Measurements from ENCODE around the gene ZNF205.

The ZNF205 gene

GRCh38 chr16:3112058-3112880, at the start of gene ZNF205 (continued):
- TF ChIP-seq ZFP69B (tag by site-specific recombination; IDR thresholded peaks at IDR 0.05) (0 out of 2 replicates have a peak, but pooled peaks have one; percentile 36), GFI1B (tag by site-specific recombination; IDR thresholded peaks at IDR 0.05) (no peak), ZNF792 (tag by site-specific recombination; IDR thresholded peaks at IDR 0.05) (no peak), ZNF585B (tag by site-specific recombination; IDR thresholded peaks at IDR 0.05) (no peak), HOXD13 (CRISPR knock-in tag; IDR thresholded peaks at IDR 0.05; ENCODE audit: borderline replicate concordance) (no peak), ZBTB21 (tag by site-specific recombination; IDR thresholded peaks at IDR 0.05) (peak; percentile 17; the same call in 1 of the 2 replicates), ZNF140 (tag by site-specific recombination; IDR thresholded peaks at IDR 0.05) (no peak), PRDM4 (tag by site-specific recombination; IDR thresholded peaks at IDR 0.05) (peak; percentile 50; the same call in 1 of the 2 replicates), ZNF133 (tag by site-specific recombination; IDR thresholded peaks at IDR 0.05) (no peak), ZNF623 (tag by site-specific recombination; IDR thresholded peaks at IDR 0.05) (no peak), ATF2 (tag by site-specific recombination; IDR thresholded peaks at IDR 0.05; ENCODE audit: low read depth) (no peak), ZNF629 (tag by site-specific recombination; IDR thresholded peaks at IDR 0.05) (peak; percentile 68), ZNF341 (tag by site-specific recombination; IDR thresholded peaks at IDR 0.05; ENCODE audit: low read depth) (peak; percentile 43), ZNF423 (tag by site-specific recombination; IDR thresholded peaks at IDR 0.05) (no peak), ZNF280D (tag by site-specific recombination; IDR thresholded peaks at IDR 0.05) (no peak), ZNF2 (tag by site-specific recombination; IDR thresholded peaks at IDR 0.05) (peak; percentile 76; the same call in 1 of the 2 replicates), ZNF324 (tag by site-specific recombination; IDR thresholded peaks at IDR 0.05) (0 out of 2 replicates have a peak, but pooled peaks have one; percentile 66), REPIN1 (tag by site-specific recombination; IDR thresholded peaks at IDR 0.05; ENCODE audit: low read depth) (no peak), ZNF37A (tag by site-specific recombination; IDR thresholded peaks at IDR 0.05) (no peak), KLF1 (tag by site-specific recombination; IDR thresholded peaks at IDR 0.05) (peak; percentile 62), ZNF239 (tag by site-specific recombination; IDR thresholded peaks at IDR 0.05) (no peak), ZNF214 (tag by site-specific recombination; IDR thresholded peaks at IDR 0.05; ENCODE audit: borderline replicate concordance) (no peak), ZNF658 (tag by site-specific recombination; IDR thresholded peaks at IDR 0.05) (no peak), ZBTB48 (tag by site-specific recombination; IDR thresholded peaks at IDR 0.05) (no peak), ZBTB7A (tag by site-specific recombination; IDR thresholded peaks at IDR 0.05; ENCODE audit: low read depth) (peak; percentile 60; the same call in 1 of the 2 replicates), ZNF76 (tag by site-specific recombination; IDR thresholded peaks at IDR 0.05; ENCODE audit: borderline replicate concordance, low read depth) (peak; percentile 86), ZNF514 (tag by site-specific recombination; IDR thresholded peaks at IDR 0.05) (no peak), ZNF266 (tag by site-specific recombination; IDR thresholded peaks at IDR 0.05; ENCODE audit: low read depth) (no peak), TRIM28 (IDR thresholded peaks at IDR 0.05; ENCODE audit: borderline replicate concordance, low read length) (peak; percentile 55; the same call in 1 of the 2 replicates), OVOL3 (tag by site-specific recombination; IDR thresholded peaks at IDR 0.05) (0 out of 2 replicates have a peak, but pooled peaks have one; percentile 40), ZNF132 (tag by site-specific recombination; IDR thresholded peaks at IDR 0.05; ENCODE audit: borderline replicate concordance) (no peak), PATZ1 (tag by site-specific recombination; IDR thresholded peaks at IDR 0.05) (peak; percentile 98), HOXA7 (CRISPR knock-in tag; IDR thresholded peaks at IDR 0.05; ENCODE audit: borderline replicate concordance) (no peak)
